T-cell (primary cell): ENCODE results near the gene PRKAG2. TPM values are rescaled to one million over a fixed set of nuclear protein-coding genes. Genes with fewer than 3 reads are reported as not detected.

Experiments used
- ATAC-seq, 4 experiments: fragments of 200-7000 bp in 3 of 4; fragments of 150-1000 bp in 1 of 4; cut with Tn5 transposase; replicated peaks in 1 of 4; 1 replicate in 3 of 4; 2 replicates in 1 of 4; pipeline ENCODE4 v1.10.0; 2021; ENCODE audit warnings: moderate library complexity in 3 of 4, mild to moderate bottlenecking in 2 of 4, moderate number of reproducible peaks in 1 of 4
- CTCF ChIA-PET, 2 donors: fragments of 300-600 bp; sonication (Branson Sonifier 250); formaldehyde crosslinking; loops; one replicate each; lab custom pipeline; 2022; ENCODE audit warnings: antibody characterized with exemption in 2 of 2; lab: Charles Lee
- POLR2A ChIA-PET, 2 donors: fragments of 300-600 bp; sonication (Branson Sonifier 250); formaldehyde crosslinking; loops; one replicate each; lab custom pipeline; 2022; ENCODE audit warnings: antibody characterized with exemption in 2 of 2; lab: Charles Lee
- DNase-seq, 35 experiments: peaks; one replicate each; pipeline versions ENCODE4 v3.0.0 to v3.0.0-alpha.2; 2013 to 2023
- H3K27ac ChIP-seq: one replicate; pipeline ENCODE4 v1.5.1; 2013; ENCODE audit warnings: low read length
- H3K27me3 ChIP-seq, 2 experiments: replicated peaks in 1 of 2; 1 replicate in 1 of 2; 2 replicates in 1 of 2; pipeline versions ENCODE4 v1.6.1 to v1.7.0; 2013; ENCODE audit warnings: low read length in 1 of 2, mixed read lengths in 1 of 2; ENCODE audit not compliant: control insufficient read depth in 2 of 2, insufficient read depth in 2 of 2; ENCODE audit errors: extremely low read depth in 1 of 2
- H3K36me3 ChIP-seq, 2 donors: 1 replicate in 1 of 2; 2 replicates in 1 of 2; pipeline versions ENCODE4 v1.6.1 to v1.7.0; 2013; ENCODE audit warnings: low read length in 1 of 2; ENCODE audit not compliant: control insufficient read depth in 2 of 2, insufficient read depth in 1 of 2; ENCODE audit errors: extremely low read depth in 1 of 2
- H3K4me1 ChIP-seq, 2 experiments: 1 replicate in 1 of 2; 2 replicates in 1 of 2; pipeline versions ENCODE4 v1.6.1 to v1.7.0; 2013; ENCODE audit warnings: low read length in 2 of 2, mixed read lengths in 1 of 2; ENCODE audit not compliant: insufficient read depth in 2 of 2, control insufficient read depth in 1 of 2; ENCODE audit errors: extremely low read depth in 1 of 2
- H3K4me3 ChIP-seq, 2 donors: 1 replicate in 1 of 2; 2 replicates in 1 of 2; pipeline versions ENCODE4 v1.5.1 to v1.7.0; 2013; ENCODE audit warnings: mild to moderate bottlenecking in 2 of 2, low read length in 1 of 2, moderate library complexity in 1 of 2; ENCODE audit not compliant: control insufficient read depth in 1 of 2; ENCODE audit errors: extremely low read depth in 1 of 2
- H3K9me3 ChIP-seq: 2 replicates; pipeline ENCODE4 v1.7.0; 2013
- H3K27ac Mint-ChIP-seq, 2 donors: one replicate each; pipeline ENCODE4 v1.8.0; 2020 to 2021; ENCODE audit warnings: mild to moderate bottlenecking in 2 of 2, mixed read lengths in 2 of 2
- H3K27me3 Mint-ChIP-seq, 2 donors: one replicate each; pipeline ENCODE4 v1.8.0; 2021 to 2022; ENCODE audit warnings: mixed read lengths in 2 of 2
- H3K36me3 Mint-ChIP-seq: one replicate; pipeline ENCODE4 v1.8.0; 2021; ENCODE audit warnings: mixed read lengths
- H3K4me1 Mint-ChIP-seq, 3 donors: one replicate each; pipeline ENCODE4 v1.8.0; 2020 to 2022; ENCODE audit warnings: mixed read lengths in 3 of 3, mild to moderate bottlenecking in 1 of 3
- H3K4me3 Mint-ChIP-seq, 3 donors: one replicate each; pipeline ENCODE4 v1.8.0; 2020 to 2022; ENCODE audit warnings: mild to moderate bottlenecking in 3 of 3, mixed read lengths in 3 of 3, moderate library complexity in 3 of 3
- H3K9me3 Mint-ChIP-seq, 3 donors: one replicate each; pipeline ENCODE4 v1.8.0; 2020 to 2022; ENCODE audit warnings: mixed read lengths in 3 of 3
- WGBS: methylation state at CpG from one replicate; pipeline ENCODE4 v1.1.5; 2013; ENCODE audit warnings: missing lambda C conversion rate; ENCODE audit not compliant: insufficient coverage; 5-methylcytosine and 5-hydroxymethylcytosine counted together
- total RNA-seq, 35 experiments: library from RNA in 6 of 35; stranded (reverse) in 6 of 35; fragments of 120-200 nt in 1 of 35; gene quantifications; one replicate each; pipeline versions ENCODE4 v1.2.1 to v1.2.4 and lab custom pipeline; 2013 to 2026

PRKAG2 gene
- total RNA-seq, 5 donors from 2014 or later (not counting 1 experiment from before 2014, with no cell fraction given), result 43.0 to 59.9 (median 49.3) TPM

DNA sequence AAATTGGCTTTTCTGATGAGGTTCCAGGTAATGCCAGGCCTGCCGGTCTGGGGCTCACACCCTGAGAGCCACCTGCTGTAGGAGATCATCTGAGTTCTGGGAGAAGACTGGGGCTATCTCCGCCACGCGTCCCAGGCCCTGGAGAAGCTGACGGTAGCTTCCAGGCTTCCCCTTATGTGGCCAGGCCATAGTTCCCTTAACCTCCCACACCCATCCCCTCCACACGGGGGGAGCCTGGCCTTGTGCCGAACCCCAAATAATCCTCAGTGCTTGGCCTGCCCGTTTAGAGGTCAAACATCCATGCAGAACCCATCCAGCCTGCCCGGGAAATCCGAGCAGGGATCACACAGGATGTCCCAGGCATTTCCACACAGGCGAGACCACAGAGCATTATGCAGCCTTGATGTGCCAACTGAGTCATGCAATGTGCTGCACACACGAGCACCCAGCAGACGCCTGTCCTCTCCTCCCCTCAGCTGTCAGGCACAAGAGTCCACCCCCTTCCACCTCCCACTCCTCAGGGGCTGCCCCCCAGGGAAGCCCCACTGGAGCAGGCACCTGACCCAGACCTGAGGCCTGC is 176.2 kb downstream of the PRKAG2 start:
- H3K4me3 Mint-ChIP-seq, result no peak overlapping the region
- no peak overlapping the region for H3K4me3 ChIP-seq
- H3K9me3 Mint-ChIP-seq, result no peaks in the 10 kb centered on the region
- H3K27me3 ChIP-seq, result no peaks in the 10 kb centered on the region
- no peak overlapping the region for H3K27ac Mint-ChIP-seq
- DNase-seq (no peak), ATAC-seq (no peak)
- no peaks in the 10 kb centered on the region for H3K9me3 ChIP-seq
- no peaks in the 10 kb centered on the region for H3K27me3 Mint-ChIP-seq
- ChIA-PET POLR2A (no interaction called here), CTCF (interaction anchor here in 1 of 2 donors (0.6 kb wide), 1 partner anchor 130 kb away, joined by 5 read pairs; no protein-coding TSS in a partner anchor)
- H3K4me1 Mint-ChIP-seq, result peaks cover 6 to 13% (median 11%) of the 10 kb centered on the region in 3 donors
- H3K4me1 ChIP-seq, result peaks cover 0 to 5% of the 10 kb centered on the region in 2 experiments
- WGBS, result 83% methylated on average over 12 of the region's 13 CpGs
- peaks cover 0 to 2% of the 10 kb centered on the region in 2 donors for H3K36me3 ChIP-seq
- H3K36me3 Mint-ChIP-seq, result peaks cover 11% of the 10 kb centered on the region
- H3K27ac ChIP-seq, result no peak overlapping the region

DNA sequence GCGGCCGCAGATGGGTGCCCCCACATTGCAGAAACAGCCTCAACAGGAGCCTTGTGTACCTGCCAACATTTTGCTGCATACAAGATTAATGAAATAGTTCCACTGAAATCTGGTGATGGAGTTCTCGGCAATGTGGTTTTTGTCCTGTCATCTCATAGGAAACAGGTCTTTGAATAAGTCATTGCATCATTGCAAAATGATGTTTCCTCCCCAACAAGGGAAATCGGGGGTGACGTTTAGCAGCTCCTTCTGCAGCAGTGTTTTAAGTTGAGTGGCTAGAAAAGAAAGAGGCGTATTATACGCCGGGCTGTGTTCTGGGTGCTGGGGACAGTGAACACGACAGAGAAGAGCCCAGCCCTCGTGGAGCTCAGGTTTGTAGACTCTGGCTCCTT is 177.0 kb downstream of the PRKAG2 start:
- DNase-seq (no peak), ATAC-seq (no peak)
- Histone ChIP-seq H3K4me1 (peaks cover 0 to 10% of the 10 kb centered on the region in 2 experiments), H3K4me3 (no peak overlapping the region), H3K27me3 (no peaks in the 10 kb centered on the region), H3K9me3 (no peaks in the 10 kb centered on the region), H3K36me3 (peaks cover 0 to 2% of the 10 kb centered on the region in 2 donors), H3K27ac (no peak overlapping the region)
- Mint-ChIP-seq H3K36me3 (peaks cover 11% of the 10 kb centered on the region), H3K4me3 (no peak overlapping the region), H3K27me3 (no peaks in the 10 kb centered on the region), H3K27ac (no peak overlapping the region), H3K9me3 (no peaks in the 10 kb centered on the region), H3K4me1 (peaks cover 6 to 17% (median 17%) of the 10 kb centered on the region in 3 donors)
- 74% methylated on average over 10 of the region's 10 CpGs for WGBS
- CTCF ChIA-PET, result interaction anchor here in 1 of 2 donors (0.6 kb wide), 1 partner anchor 129 kb away, joined by 5 read pairs; no protein-coding TSS in a partner anchor
- POLR2A ChIA-PET, result no interaction called here

DNA sequence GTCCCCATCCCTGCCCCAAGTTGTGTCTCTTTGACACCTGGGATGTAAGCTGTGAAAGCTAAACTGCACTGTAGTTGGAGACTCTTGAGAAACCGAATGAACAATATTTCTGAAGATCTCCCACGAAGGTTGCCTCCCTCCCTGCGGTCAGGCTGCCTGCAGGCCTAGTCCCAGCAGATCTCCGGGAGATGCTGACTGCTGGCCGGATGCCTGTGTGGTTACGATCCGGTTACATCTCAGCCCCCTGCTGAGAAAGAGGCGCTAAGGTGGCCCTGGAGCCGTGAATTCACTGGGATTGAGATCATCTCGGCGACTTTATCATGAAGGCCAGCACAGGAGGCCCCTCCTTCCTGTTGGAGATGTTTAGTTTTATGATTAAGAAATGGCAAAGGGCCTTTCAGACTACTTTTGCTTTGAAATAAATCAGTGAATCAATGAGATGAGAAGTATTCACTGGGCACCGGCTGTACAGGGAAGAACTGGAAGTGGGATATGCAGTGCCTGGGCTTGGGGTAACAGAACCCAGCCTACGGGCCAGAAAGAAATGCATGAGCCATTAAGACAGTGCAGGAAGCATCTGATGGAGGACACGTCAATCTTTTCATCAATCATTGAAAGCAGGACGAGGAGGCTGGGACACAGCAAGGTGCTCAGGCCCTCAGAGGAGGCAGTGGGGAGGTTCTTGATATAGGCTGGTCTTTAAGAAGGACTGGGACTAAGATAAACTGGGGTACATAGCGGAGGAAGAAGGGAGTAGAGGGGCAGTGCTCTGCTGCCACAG is 177.6 kb downstream of the PRKAG2 start:
- Histone ChIP-seq H3K27me3 (no peaks in the 10 kb centered on the region), H3K4me1 (peaks cover 0 to 15% of the 10 kb centered on the region in 2 experiments), H3K36me3 (peaks cover 0 to 2% of the 10 kb centered on the region in 2 donors), H3K9me3 (no peaks in the 10 kb centered on the region), H3K27ac (no peak overlapping the region), H3K4me3 (no peak overlapping the region)
- Mint-ChIP-seq H3K27ac (no peak overlapping the region), H3K9me3 (no peaks in the 10 kb centered on the region), H3K4me3 (no peak overlapping the region), H3K4me1 (peaks cover 6 to 22% (median 17%) of the 10 kb centered on the region in 3 donors), H3K27me3 (no peaks in the 10 kb centered on the region), H3K36me3 (peaks cover 11% of the 10 kb centered on the region)
- DNase-seq, result no peak
- WGBS, result 91% methylated on average over 15 of the region's 16 CpGs
- ATAC-seq, result no peak
- ChIA-PET POLR2A (no interaction called here), CTCF (no interaction called here)

DNA sequence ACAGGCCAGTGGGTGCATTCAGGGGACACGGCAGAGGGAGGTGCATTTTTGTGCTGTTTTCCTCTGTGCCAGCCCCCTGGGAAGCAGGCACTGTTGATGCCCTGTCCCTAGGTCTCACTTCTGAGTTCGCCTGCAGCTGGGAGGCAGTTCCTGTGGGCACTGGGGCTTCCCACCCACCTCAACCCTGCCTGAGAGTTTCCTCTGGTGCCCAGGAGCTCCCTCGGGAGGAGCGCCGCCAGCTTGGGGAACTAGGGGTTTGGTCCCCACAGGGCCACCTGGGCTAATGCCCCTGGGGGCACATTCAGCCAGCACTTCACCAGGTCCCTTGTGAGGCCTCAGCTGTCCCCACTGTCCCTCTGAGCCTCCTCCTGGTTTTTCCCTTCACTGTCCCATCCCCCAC is 179.0 kb downstream of the PRKAG2 start:
- Mint-ChIP-seq H3K36me3 (peaks cover 11% of the 10 kb centered on the region), H3K27ac (no peak overlapping the region), H3K9me3 (no peaks in the 10 kb centered on the region), H3K4me3 (no peak overlapping the region), H3K27me3 (no peaks in the 10 kb centered on the region), H3K4me1 (peaks cover 6 to 21% (median 17%) of the 10 kb centered on the region in 3 donors)
- Histone ChIP-seq H3K27ac (no peak overlapping the region), H3K4me1 (peaks cover 0 to 15% of the 10 kb centered on the region in 2 experiments), H3K36me3 (peaks cover 0 to 2% of the 10 kb centered on the region in 2 donors), H3K4me3 (no peak overlapping the region), H3K9me3 (no peaks in the 10 kb centered on the region), H3K27me3 (no peaks in the 10 kb centered on the region)
- DNase-seq (no peak), ATAC-seq (no peak)
- POLR2A ChIA-PET, result no interaction called here
- 81% methylated on average over 5 of the region's 5 CpGs for WGBS
- CTCF ChIA-PET, result no interaction called here

GRCh38 chr7:151697515-151697895 is 179.4 kb downstream of the PRKAG2 start:
- H3K4me1 Mint-ChIP-seq, result peaks cover 6 to 21% (median 17%) of the 10 kb centered on the region in 3 donors
- POLR2A ChIA-PET, result no interaction called here
- H3K4me3 Mint-ChIP-seq, result no peak overlapping the region
- no peak overlapping the region for H3K27ac ChIP-seq
- no peaks in the 10 kb centered on the region for H3K9me3 Mint-ChIP-seq
- no peak for ATAC-seq
- DNase-seq, result no peak
- no peaks in the 10 kb centered on the region for H3K9me3 ChIP-seq
- CTCF ChIA-PET, result no interaction called here
- H3K27me3 ChIP-seq, result no peaks in the 10 kb centered on the region
- H3K36me3 ChIP-seq, result peaks cover 0 to 2% of the 10 kb centered on the region in 2 donors
- H3K36me3 Mint-ChIP-seq, result peaks cover 11% of the 10 kb centered on the region
- peaks cover 0 to 15% of the 10 kb centered on the region in 2 experiments for H3K4me1 ChIP-seq
- H3K27me3 Mint-ChIP-seq, result no peaks in the 10 kb centered on the region
- H3K4me3 ChIP-seq, result no peak overlapping the region
- WGBS, result 80% methylated on average over 4 of the region's 10 CpGs
- H3K27ac Mint-ChIP-seq, result no peak overlapping the region

- WGBS, result 94% methylated on average over 13 of the region's 18 CpGs
- H3K27ac Mint-ChIP-seq, result no peak overlapping the region
Observed at GRCh38 chr7:151696721-151697514, 180.0 kb downstream of the PRKAG2 start.

More at GRCh38 chr7:151696721-151697514, 180.0 kb downstream of the PRKAG2 start:
- Mint-ChIP-seq H3K4me1 (peaks cover 6 to 21% (median 17%) of the 10 kb centered on the region in 3 donors), H3K36me3 (peaks cover 6% of the 10 kb centered on the region), H3K9me3 (no peaks in the 10 kb centered on the region), H3K4me3 (no peak overlapping the region), H3K27me3 (no peaks in the 10 kb centered on the region)
- Histone ChIP-seq H3K27ac (no peak overlapping the region), H3K4me1 (peaks cover 0 to 15% of the 10 kb centered on the region in 2 experiments), H3K36me3 (peaks cover 0 to 2% of the 10 kb centered on the region in 2 donors), H3K4me3 (no peak overlapping the region), H3K9me3 (no peaks in the 10 kb centered on the region), H3K27me3 (no peaks in the 10 kb centered on the region)
- CTCF ChIA-PET, result no interaction called here
- no peak for ATAC-seq
- DNase-seq, result no peak
- POLR2A ChIA-PET, result no interaction called here
